HepG2 (cell line): Measurements from ENCODE around the gene OR8S1. TPM values are rescaled to one million over a fixed set of nuclear protein-coding genes. Genes with fewer than 3 reads are reported as not detected.
"Not testable (repeated sequence)": the region's sequence is repeated elsewhere in the genome, so short reads cannot be mapped to it uniquely, and the experiment has no call there.

Source experiments
- ATAC-seq: fragments of 200-7000 bp; cut with Tn5 transposase; 3 replicates; pipeline ENCODE4 v1.9.1; 2020; ENCODE audit warnings: mild to moderate bottlenecking, moderate library complexity
- BruUV-seq: library from RNA; stranded (reverse); fragments of 400-500 nt; replicated peaks from 2 replicates; lab custom pipeline; 2021; lab: Mats Ljungman, UMichigan
- CTCF ChIA-PET: fragments of 300-600 bp; formaldehyde crosslinking; extraction: SDS; loops from one replicate; lab custom pipeline; 2021; ENCODE audit warnings: low total read pairs, inconsistent platforms, low intra/inter-chr PET ratio; lab: Yijun Ruan, JAX
- POLR2A ChIA-PET: fragments of 350-600 bp; sonication (Branson Sonifier 250); formaldehyde crosslinking; loops from one replicate; lab custom pipeline; 2020; ENCODE audit warnings: antibody characterized with exemption, inconsistent platforms; lab: Yijun Ruan, JAX
- DNase-seq: peaks from one replicate; pipeline ENCODE4 v3.0.0-alpha.2; 2015; ENCODE audit warnings: low spot score
- FAIRE-seq: peaks from 3 replicates; lab custom pipeline; 2011; peaks lifted over from hg19 to GRCh38; lab: Jason Lieb, UNC
- H2AFZ ChIP-seq: one replicate; pipeline ENCODE4 v1.6.1; 2011; ENCODE audit warnings: low read length, inconsistent platforms
- H3K27ac ChIP-seq: fragments of 300-600 bp; 3 replicates; pipeline ENCODE4 v1.8.0; 2011; ENCODE audit warnings: mixed run types, mild to moderate bottlenecking, mixed read lengths, low read length, inconsistent platforms; ENCODE audit not compliant: insufficient read depth; ENCODE audit errors: extremely low read length
- H3K27me3 ChIP-seq, 2 experiments: fragments of 200-600 bp in 1 of 2; 2 replicates in 1 of 2; 3 replicates in 1 of 2; pipeline versions ENCODE4 v1.6.0 to v1.8.0; 2011; ENCODE audit warnings: low read length in 2 of 2, mild to moderate bottlenecking in 2 of 2, moderate library complexity in 2 of 2, inconsistent platforms in 1 of 2; ENCODE audit not compliant: insufficient read depth in 2 of 2, control insufficient read depth in 1 of 2
- H3K36me3 ChIP-seq, 2 experiments: fragments of 200-600 bp in 1 of 2; replicated peaks in 1 of 2; 2 replicates in 1 of 2; 3 replicates in 1 of 2; pipeline versions ENCODE4 v1.5.1 to v1.8.0; 2011; ENCODE audit warnings: low read length in 2 of 2, inconsistent platforms in 1 of 2; ENCODE audit not compliant: insufficient read depth in 2 of 2, control insufficient read depth in 1 of 2
- H3K4me1 ChIP-seq: 2 replicates; pipeline ENCODE4 v1.5.1; 2012; ENCODE audit warnings: low read length, inconsistent platforms; ENCODE audit not compliant: insufficient read depth
- H3K4me2 ChIP-seq: 2 replicates; pipeline ENCODE4 v1.6.0; 2011; ENCODE audit warnings: low read depth, low read length, inconsistent platforms
- H3K4me3 ChIP-seq, 3 experiments: fragments of 200-600 bp in 1 of 3; sonication (generic), shearing (Covaris generic) in 1 of 3; replicated peaks in 1 of 3; 2 replicates each; pipeline ENCODE4 v1.5.1; 2011 to 2016; ENCODE audit warnings: low read length in 3 of 3, inconsistent platforms in 2 of 3, low read depth in 2 of 3, mild to moderate bottlenecking in 2 of 3, control low read depth in 1 of 3, mixed read lengths in 1 of 3; ENCODE audit not compliant: insufficient read depth in 1 of 3
- H3K79me2 ChIP-seq: one replicate; pipeline ENCODE4 v1.6.1; 2011; ENCODE audit warnings: low read length, inconsistent platforms; ENCODE audit not compliant: insufficient read depth
- H3K9ac ChIP-seq: 2 replicates; pipeline ENCODE4 v1.6.0; 2011; ENCODE audit warnings: mild to moderate bottlenecking, low read depth, low read length, inconsistent platforms; ENCODE audit not compliant: insufficient read depth
- H3K9me3 ChIP-seq: 2 replicates; pipeline ENCODE4 v1.5.1; 2012; ENCODE audit warnings: mild to moderate bottlenecking, low read length
- H4K20me1 ChIP-seq: 2 replicates; pipeline ENCODE4 v1.6.0; 2011; ENCODE audit warnings: inconsistent platforms, mild to moderate bottlenecking, low read length, moderate library complexity; ENCODE audit not compliant: insufficient read depth
- HMG20B ChIP-seq: conservative IDR thresholded peaks from 2 replicates; pipeline ENCODE4 v1.6.1; 2016; ENCODE audit warnings: missing genetic modification reagents, missing compliant biosample characterization
- WGBS: methylation state at CpG from one replicate; pipeline ENCODE4 v1.1.6; 2017; ENCODE audit warnings: low lambda C conversion rate; 5-methylcytosine and 5-hydroxymethylcytosine counted together
- in situ Hi-C: cut with HindIII; loops from 2 replicates; pipeline ENCODE4 v1.10.0; 2017; ENCODE audit warnings: low pct_unique_long_range_greater_than_20kb; ENCODE audit not compliant: extremely low pct_ligation_motif_present
- intact Hi-C: fragments of 100-400 bp; cut with micrococcal nuclease; formaldehyde crosslinking; loops from one replicate; pipeline ENCODE4 v1.10.0; 2022; ENCODE audit not compliant: unreplicated experiment
- polyA plus RNA-seq, 8 experiments: library from polyadenylated mRNA; depleted of rRNA in 3 of 8; stranded (reverse) in 7 of 8; unstranded in 1 of 8; fragments of >200 nt; fragmentation: Illumina TruSeq in 4 of 8; extraction: Trizol in 4 of 8; gene quantifications; 2 replicates each; pipeline versions ENCODE4 v1.2.1 to v1.2.3, GENCODE V29; 2011 to 2016; ENCODE audit warnings: low read depth in 4 of 8, missing spikeins in 1 of 8, mixed read lengths in 1 of 8; ENCODE audit not compliant: insufficient read depth in 1 of 8
- total RNA-seq, 5 experiments: library from RNA; depleted of rRNA; stranded (reverse); fragments of >200 nt; fragmentation: Illumina TruSeq; extraction: Trizol; gene quantifications; 2 replicates each; pipeline ENCODE4 v1.2.3, GENCODE V29; 2016; ENCODE audit warnings: low read depth in 1 of 5

The OR8S1 gene
- total and polyA plus RNA-seq, 2 of the 13 experiments (the other 11 are each of a cell fraction or from before 2014, with no cell fraction given) = not detected

GRCh38 chr12:48545833-48546469 is 20.5 kb downstream of the OR8S1 start:
- DNase-seq (no peak), ATAC-seq (no peak), FAIRE-seq (no peak)
- Histone ChIP-seq H3K4me2 (no peak overlapping the region), H3K9me3 (no peaks in the 10 kb centered on the region), H2AFZ (no peak overlapping the region), H4K20me1 (no peaks in the 10 kb centered on the region), H3K27ac (no peak overlapping the region), H3K36me3 (no peaks in the 10 kb centered on the region), H3K4me3 (no peak overlapping the region), H3K4me1 (no peaks in the 10 kb centered on the region), H3K79me2 (no peaks in the 10 kb centered on the region), H3K9ac (no peak overlapping the region), H3K27me3 (no peaks in the 10 kb centered on the region)
- in situ Hi-C loops = no loop called here
- intact Hi-C loops = no loop called here
- ChIA-PET POLR2A (no interaction called here), CTCF (no interaction called here)
- no peak for TF ChIP-seq HMG20B (CRISPR knock-in tag)
- WGBS = 14% methylated on average over 4 of the region's 4 CpGs
- no TSS peak for BruUV-seq

GRCh38 chr12:48547012-48547411 is 21.6 kb downstream of the OR8S1 start:
- CTCF ChIA-PET, BruUV-seq: not testable (repeated sequence)

GRCh38 chr12:48551636-48552035 is 26.2 kb downstream of the OR8S1 start:
- H4K20me1 ChIP-seq, ATAC-seq, H3K27ac ChIP-seq: not testable (repeated sequence)

More at GRCh38 chr12:48547012-48547411, 21.6 kb downstream of the OR8S1 start:
- H3K27me3 ChIP-seq, intact Hi-C loops, ATAC-seq, H3K9ac ChIP-seq, H2AFZ ChIP-seq, H3K79me2 ChIP-seq, H3K9me3 ChIP-seq, H3K4me1 ChIP-seq, H3K36me3 ChIP-seq, H4K20me1 ChIP-seq, H3K27ac ChIP-seq, FAIRE-seq, in situ Hi-C loops, POLR2A ChIA-PET, H3K4me3 ChIP-seq, DNase-seq, H3K4me2 ChIP-seq: not testable (repeated sequence)
- 91% methylated on average over 3 of the region's 3 CpGs for WGBS

GRCh38 chr12:48553666-48554343 is 28.4 kb downstream of the OR8S1 start:
- H3K27me3 ChIP-seq, H4K20me1 ChIP-seq, CTCF ChIA-PET, in situ Hi-C loops, H3K79me2 ChIP-seq, BruUV-seq, H3K27ac ChIP-seq, FAIRE-seq, intact Hi-C loops, H2AFZ ChIP-seq, H3K4me1 ChIP-seq, POLR2A ChIA-PET, H3K4me3 ChIP-seq, H3K4me2 ChIP-seq, DNase-seq, H3K36me3 ChIP-seq, ATAC-seq, H3K9ac ChIP-seq, H3K9me3 ChIP-seq: not testable (repeated sequence)
- WGBS = 1% methylated on average over 7 of the region's 11 CpGs

More at GRCh38 chr12:48551636-48552035, 26.2 kb downstream of the OR8S1 start:
- H3K9ac ChIP-seq, CTCF ChIA-PET, POLR2A ChIA-PET, intact Hi-C loops, H3K79me2 ChIP-seq, BruUV-seq, H2AFZ ChIP-seq, FAIRE-seq, H3K27me3 ChIP-seq, H3K4me1 ChIP-seq, H3K4me2 ChIP-seq, H3K9me3 ChIP-seq, H3K36me3 ChIP-seq, DNase-seq, H3K4me3 ChIP-seq, in situ Hi-C loops: not testable (repeated sequence)
- 75% methylated on average over 11 of the region's 13 CpGs for WGBS
